Activated gamma-delta T cell treated with anti-CD3 and anti-CD28 coated beads, Interleukin-2, amount 50 U/mL, for 16 hours (primary cell): ENCODE measurements around the gene SPEN.
"Not testable (repeated sequence)": the region's sequence is repeated elsewhere in the genome, so short reads cannot be mapped to it uniquely, and the experiment has no call there.

Source experiments
- DNase-seq: peaks from one replicate; pipeline ENCODE4 v3.0.0-alpha.2; 2020; ENCODE audit warnings: low read depth

SPEN gene

DNA sequence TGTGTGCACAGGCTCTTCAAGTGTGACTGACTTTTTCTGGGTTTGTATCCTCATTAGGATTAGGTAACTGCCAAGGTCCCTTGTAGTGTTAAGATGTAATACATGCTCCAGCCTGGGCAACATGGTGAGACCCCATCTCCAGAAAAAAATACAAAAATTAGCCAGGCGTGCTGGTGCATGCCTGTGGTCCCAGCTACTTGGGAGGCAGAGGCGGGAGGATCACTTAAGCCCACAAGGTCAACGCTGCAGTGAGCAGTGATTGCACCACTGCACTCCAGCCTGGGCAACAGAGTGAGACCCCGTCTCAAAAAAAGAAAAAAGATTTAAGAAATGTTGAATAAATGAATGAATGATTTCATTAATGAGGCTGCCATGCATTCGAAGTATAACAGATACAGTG lies 113.3 kb downstream of the SPEN start:
- DNase-seq: no peak

DNA sequence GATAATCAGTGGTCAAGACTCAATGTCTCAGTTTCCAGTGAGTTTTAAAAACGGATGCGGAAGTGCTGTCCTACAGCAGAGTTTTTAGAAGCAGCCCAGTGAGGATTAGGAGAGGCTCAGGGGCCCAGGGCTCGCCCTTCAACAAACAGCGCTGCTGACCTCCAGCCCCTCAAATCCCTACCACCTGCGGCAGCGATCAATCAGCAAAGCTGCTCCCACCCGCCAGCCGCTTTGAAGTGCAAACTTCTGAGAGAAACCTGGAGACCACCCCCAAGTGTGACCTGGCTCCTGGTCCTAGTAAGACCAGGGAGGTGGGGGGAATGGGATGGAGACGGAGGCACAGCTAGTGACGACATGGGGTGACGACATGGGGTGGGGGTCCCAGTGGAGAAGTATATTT lies 114.0 kb downstream of the SPEN start:
- DNase-seq: no peak

DNA sequence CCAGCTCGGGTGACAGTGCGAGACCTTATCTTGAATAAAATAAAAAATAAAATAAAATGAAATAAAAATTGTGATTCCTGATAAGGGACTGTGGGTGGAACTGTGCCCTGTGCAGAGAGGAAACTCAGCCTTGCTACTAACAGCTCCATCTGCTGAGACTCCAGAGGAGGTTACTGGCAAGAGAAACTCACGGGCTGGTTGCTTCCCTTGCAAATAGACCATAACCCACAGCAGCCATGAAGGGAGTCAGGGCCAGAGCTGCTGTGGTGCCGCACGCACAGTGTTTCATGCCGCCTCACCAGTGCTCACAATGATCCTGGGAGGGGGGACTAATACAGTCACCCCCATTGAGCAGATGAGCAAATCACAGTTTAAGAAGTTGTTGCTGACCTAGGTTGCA lies 114.7 kb downstream of the SPEN start:
- no peak for DNase-seq

DNA sequence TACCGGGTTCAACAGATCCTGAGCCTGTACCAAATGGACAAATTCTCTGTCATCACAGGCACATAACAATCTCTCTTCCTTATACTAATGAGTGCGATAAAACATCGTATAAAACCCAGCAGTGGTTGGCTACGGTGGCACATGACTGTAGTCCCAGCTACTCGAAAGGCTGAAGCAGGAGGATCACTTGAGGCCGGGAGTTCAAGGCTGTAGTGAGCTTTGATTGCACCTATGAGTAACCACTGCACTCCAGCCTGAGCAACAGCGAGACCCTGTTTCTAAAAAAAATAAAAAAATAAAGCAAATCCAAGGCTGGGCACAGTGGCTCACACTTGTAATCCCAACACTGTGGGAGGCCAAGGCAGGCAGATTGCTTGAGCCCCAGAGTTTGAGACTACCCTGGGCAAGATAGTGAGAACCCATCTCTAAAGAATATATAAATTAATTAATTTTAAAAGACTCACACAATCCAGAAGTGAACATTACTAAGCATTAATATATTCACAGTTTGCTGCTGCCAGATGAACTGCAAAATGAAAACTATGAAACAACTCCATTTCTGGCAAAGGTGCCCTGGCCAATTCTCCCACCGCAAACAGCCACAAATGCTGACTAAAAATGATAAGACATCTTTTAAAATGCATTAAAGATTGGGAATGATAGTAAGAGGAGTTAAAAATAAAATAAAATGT lies 115.3 kb downstream of the SPEN start:
- DNase-seq: no peak

DNA sequence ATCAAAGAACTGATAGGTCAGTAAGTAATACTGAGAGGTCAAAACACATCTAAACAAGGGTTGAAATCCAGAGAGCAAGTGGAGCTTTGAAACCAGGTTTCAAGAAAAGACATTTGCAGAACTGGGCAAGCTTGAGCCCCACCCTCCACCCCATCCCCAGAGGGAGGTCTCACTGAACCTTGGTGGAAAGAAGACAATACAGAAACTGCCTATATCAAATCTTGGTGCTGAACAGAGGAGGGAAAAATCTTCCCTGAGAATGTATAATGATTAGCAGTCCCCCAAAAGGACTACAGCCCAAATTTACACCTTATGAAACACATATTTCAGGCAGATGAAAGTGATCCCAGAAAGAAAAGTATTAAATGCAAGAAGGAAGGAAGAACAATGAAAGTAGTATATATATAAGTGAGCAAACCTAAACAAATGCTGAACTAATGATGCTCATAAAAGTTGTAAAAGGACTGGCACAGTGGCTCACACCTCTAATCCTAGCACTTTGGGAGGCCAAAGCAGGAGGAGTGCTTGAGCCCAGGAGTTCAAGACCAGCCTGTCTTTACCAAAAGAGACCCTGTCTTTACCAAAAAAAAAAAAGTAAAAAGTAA lies 116.0 kb downstream of the SPEN start:
- DNase-seq: no peak

DNA sequence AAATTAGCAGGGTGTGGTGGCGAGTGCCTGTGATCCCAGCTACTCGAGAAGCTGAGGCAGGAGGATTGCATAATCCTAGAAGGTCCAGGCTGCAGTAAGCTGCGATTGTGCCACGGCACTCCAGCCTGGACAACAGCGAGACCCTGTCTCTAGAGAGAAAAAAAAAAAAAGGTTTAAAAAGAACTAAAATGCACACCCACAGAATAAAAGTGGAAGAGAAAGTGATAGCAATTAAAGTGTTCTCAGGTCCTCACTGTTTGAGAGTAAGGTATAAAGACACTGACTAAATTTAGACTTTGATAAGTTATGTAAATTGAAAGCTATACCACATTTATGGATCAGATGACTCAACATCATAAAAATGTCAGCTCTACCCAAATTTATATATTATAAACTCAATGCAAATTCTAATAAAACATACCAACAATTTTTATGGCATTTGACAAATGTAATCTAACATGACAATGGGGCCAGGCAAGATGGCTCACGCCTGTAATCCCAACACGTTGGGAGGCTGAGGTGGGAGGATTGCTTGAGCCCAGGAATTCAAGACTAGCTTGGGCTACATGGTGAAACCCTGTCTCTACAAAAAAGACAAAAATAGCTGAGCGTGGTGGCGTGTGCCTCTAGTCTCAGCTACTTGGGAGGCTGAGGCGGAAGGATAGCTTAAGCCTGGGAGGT lies 116.6 kb downstream of the SPEN start:
- no peak for DNase-seq

DNA sequence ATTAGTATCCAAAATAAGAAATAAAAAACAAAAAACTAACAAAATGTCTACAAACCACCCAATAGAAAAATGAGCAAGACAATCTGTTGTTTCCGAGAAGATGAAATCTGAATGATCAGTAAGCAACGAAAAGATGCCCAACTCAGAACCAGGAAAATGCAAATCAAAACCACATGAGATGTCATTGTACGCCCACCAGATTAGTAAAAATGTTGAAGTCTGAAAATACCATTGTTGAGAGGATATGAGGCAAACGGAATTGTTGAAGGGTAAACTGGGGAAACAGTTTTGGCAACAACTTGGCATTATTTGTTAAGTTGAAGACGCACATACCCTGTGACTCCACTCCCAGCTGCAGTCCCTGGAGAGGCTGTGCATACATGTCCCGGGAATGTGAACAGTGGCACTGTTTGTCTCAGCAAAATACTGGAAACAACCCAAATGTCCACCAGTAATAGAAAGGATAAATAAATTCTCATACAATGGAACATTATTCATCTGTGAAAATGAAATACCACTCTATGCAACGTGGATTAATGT lies 117.8 kb downstream of the SPEN start:
- no peak for DNase-seq

DNA sequence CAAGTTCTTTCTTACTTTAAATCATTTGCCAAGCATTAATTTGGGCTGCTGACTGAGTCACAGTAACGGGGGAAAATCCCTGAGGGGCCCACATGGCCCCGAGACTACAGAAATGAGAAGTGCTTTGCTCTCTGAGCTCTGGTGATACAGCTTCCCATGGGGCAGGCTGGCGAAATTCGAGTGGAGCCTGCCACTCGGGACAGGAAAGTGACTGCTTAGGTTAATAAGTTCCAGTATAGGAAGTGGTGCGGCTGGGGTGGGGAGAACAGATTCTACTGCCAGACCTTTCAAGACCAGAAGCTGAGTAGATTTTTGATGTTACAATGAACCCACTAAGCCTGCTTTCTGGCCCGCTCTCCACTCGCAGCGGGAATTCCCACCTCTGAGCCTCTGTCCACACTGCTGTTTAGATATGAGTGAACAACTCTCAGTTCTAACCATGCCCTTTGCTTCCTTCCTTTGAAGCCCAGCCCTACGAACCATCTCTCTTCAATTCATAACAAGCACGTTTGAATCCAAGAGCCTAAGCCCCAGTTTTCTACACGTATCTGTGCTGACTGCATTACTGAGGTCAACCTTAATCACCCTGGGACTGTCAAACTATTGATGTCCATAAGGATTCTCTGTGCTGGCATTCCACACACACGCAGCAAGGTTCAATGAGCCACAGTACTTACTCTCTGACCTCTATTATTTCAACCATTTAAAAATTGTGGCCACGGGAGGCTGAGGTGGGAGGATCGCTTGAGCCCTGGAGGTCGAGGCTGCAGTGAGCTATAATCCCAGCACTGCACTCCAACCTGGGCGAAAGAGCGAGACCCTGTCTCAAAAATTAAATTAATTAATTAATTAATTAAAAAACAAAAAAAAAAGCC lies 118.8 kb downstream of the SPEN start:
- peak; percentile 55 for DNase-seq

DNA sequence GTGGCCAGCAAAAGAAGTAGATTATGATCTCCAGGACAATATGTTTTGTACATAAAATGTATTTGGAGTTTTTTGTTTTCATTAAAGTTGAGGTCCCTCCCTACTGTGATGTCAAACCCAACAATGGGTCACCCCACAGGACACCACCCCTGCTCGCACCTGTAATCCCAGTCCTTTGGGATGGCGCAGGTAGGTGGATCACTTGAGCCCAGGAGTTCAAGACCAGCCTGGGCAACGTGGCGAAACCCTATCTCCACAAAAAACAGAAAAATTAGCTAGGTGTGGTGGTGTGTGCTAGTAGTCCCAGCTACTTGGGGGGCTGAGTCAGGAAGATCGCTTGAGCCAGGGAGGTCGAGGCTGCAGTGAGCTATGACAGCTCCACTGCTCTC lies 119.4 kb downstream of the SPEN start:
- no peak for DNase-seq

DNA sequence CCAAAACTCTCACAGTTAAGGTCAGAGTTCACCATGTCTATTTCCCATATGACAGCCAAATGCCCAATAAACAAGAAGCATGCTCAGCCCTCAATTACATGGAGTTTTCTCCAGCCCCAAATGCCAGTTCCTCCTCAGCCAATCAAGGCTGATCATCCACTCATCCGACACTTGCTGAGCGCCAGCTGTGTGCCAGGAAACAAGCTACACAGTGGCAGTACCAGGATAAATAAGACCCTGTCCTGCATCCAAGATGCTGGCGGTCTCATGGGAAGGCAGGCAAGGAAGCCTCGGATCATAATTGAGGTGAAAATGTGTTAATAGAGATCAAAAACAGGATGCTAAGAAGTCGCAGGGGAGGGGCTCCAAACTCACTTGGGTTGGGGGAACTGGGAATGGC lies 120.7 kb downstream of the SPEN start:
- DNase-seq: no peak

DNA sequence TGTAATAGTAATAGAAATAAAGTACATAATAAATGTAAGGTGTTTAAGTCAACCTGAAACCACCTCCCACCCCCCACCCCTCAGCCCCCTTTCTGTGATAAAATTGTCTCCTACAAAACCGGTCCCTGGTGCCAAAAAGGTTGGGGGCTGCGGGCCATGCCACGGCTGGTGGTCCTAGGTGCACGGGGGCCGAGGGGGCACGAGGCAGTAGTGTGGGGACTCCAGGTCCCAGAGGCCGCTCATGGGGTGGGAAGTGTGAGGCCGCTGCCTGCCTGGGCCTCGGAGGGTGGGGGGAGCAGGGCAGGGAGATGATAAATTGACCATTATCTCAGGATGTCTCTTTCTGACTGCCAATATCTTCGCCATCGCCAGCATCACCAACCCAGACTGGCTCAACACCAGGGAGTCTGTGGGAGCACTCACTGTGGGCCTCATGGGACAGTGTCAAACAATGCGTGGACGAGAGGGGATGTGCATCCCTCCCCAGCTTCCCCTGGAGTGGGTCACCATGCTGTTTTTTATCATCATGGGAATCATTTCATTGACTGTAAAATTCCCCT lies 121.9 kb downstream of the SPEN start:
- no peak for DNase-seq

DNA sequence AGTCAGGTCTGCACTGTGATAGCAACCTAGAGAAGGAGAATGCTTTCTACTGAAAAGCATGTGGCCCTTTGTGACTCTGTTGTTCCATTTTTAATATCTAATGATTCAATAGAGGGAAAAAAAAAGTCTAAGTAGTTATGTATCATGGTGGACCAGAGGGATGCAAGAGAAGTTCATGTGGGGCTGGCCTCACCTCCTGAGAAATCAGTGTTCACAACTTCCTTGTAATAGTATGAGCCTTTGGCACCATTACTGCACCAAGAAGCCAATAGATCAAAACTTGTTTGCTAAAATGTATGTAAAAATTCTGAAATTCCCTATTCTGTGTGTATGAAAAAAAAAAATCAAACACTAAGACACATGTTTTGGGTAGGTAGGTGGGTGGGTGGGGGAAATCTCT lies 123.4 kb downstream of the SPEN start:
- DNase-seq: no peak

DNA sequence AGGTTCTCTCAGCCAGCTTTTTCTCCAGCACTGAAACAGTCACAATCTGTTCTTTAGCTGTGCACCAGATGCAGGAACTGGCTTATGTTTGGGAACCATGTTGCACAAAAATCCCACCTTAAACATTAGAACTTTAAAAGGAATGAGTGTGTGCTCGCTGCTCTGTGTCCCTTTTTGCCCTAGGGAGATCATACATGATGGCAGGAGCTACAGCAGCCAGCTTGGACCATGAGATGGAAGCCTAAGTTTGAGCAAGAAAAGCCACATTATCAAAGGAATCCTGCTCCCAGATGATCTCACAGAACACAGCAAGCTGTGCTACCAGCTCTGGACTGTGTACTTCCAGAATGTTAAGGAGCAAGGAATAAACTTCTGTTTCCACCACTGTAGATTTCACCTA lies 124.9 kb downstream of the SPEN start:
- DNase-seq: no peak

DNA sequence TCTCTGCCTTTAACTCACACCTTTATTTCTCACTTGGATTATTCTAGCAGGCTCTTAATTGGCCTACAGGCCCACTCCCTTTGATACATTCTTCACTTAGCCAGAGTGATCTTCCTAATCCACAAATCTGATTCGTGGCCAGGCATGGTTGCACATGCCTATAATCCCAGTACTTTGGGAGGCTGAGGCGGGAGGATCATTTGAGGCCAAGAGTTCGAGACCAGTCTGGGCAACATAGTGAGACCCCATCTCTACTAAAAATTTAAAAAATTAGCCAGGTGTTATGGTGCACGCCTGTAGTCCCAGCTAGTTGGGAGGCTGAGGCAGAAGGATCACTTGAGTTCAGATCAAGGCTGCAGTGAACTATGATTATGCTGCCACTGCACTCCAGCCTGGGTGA lies 126.3 kb downstream of the SPEN start:
- DNase-seq: no peak

DNA sequence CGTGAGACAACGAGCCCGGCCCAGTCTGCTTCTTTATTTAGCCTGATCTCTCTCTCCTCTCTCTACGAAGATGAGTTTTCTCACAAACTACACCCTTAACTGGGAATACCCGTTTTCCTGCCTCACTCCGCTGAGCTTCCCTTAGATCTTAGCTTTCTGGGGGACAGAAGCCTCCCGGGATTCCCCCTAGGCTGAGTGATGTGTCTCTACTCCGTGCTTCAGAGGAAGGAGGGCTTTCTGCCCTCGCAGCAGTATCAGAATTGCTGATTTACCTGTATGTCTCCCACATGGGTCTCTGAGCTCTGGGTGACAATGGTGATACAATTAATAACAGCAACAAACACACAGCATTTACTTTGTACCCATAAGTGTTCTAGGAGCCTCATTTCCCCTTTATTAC lies 127.3 kb downstream of the SPEN start:
- DNase-seq: no peak

DNA sequence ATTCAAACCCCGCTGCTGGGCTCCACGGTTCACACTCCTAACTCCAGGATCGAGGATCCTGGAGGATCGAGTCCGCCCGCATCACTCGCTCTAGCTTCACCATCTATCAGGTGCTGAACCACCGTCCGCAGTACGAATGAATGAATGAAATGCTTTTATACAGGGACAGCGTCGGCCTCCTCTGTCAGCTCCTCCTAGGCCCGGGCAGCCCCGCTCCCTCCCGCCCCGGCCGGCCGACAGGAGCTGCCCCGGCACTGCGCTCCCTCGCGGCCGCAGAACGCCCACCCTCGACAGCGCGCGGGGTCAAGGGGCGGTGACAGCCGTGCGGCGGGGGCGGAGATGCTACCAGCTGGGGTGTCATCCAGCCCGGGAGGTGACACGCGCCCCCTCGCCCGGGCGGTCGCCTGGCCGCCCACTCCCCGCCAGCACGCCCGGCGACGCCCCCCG lies 127.9 kb downstream of the SPEN start:
- DNase-seq: peak; percentile 76

DNA sequence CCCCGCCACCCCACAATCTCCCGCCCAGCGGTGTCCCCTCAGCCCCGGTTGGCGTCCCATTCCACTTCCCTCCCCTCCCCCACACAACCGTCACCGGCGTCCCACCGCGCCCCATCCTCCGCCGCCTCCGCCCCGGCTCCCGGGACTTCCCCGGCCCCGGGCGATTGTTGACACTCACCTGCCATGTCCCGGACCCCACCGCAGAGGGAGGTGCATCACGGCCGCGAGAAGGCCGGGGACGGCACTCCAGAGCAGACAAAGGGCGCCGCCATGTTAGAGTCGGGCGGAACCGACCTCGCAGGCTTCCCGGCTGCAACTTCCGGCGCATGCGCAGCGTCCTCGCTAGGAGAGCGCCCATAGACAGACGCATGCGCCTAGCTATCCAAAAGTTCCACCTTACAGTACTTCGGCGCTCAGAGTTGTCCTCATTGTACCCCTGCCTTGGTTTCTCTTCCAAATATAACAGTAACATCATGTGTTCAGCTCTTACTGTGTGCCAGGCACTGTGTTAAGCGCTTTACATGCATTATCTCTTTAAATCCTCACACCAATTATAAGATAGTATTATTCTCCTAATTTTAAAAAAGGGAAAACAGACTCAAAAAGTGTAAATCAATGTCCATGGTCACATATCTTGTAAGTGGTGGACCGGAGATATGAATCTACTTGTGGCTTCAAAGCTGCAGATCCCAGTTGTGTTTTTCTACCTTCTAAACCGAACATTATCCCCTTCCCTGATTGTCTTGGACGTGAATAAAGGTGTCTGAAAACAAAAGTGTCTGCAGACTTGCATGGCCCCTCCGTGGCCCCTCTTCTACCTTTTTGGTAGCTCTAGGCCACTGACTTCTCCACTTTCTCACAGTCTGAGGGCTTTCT lies 128.5 kb downstream of the SPEN start, which contains the start of gene ZBTB17:
TSS of gene ZBTB17 (minus strand) at position 297 of the 876 bp plus-strand sequence. CDS start 27,606 bp downstream, outside the sequence.
- peak; percentile 93 for DNase-seq

DNA sequence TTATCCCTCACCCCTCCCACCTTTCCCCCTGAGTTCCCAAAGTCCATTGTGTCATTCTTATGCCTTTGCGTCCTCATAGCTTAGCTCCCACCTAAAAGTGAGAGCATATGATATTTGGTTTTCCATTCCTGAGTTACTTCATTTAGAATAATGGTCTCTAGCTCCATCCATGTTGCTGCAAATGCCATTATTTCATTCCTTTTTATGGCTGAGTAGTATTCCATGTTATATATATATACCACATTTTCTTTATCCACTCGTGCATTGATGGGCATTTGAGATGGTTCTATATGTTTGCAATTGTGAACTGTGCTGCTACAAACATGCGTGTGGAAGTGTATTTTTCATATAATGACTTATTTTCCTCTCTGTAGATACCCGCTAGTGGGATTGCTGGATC lies 130.4 kb downstream of the SPEN start:
- not testable (repeated sequence) for DNase-seq

DNA sequence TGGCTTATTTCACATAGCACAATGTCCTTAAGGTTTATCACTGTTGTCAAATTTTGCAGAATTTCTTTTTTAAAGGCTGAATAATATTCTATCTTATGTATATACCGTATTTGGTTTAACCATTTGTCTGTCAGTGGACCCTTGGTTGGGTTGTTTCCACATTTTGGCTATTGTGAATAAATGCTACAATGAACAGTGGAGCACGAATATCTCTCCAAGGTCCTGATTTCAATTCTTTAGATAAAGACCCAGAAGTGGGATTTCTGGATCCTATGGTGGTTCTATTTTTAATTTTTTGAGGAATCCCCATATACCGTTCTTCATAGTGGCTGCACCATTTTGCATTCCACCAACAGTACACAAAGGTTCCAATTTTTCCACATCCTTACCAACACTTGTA lies 134.2 kb downstream of the SPEN start:
- no peak for DNase-seq

DNA sequence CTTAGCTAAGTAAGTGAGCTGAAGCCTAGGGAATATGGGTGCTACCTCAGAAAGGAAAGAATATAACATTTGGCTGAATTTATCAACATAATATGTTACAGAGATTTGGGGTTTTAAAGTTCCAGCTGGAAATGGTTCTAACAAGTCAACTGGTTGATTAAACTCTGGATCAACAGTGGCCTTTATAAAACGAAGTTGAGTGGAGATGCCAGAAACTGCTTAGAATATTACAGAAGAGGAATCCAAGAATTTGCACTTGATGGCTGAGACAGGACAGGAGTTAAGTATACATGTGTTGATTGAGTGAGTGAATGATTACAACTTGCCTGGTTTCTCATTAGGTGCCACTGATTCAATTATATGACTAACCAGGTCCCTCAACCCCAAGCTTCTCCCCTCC lies 135.8 kb downstream of the SPEN start:
- no peak for DNase-seq
